Posterior cingulate gyrus (tissue), 11 donors: ENCODE data around the gene LRP3.

Experiments used
- DNase-seq, 10 donors: peaks; one replicate each; pipeline versions ENCODE4 v3.0.0 to v3.0.0-alpha.2; 2020 to 2021; ENCODE audit warnings: mixed read lengths in 3 of 10
- intact Hi-C: fragments of 100-400 bp; cut with DNase I; formaldehyde crosslinking; loops from one replicate; pipeline ENCODE4 v1.15.1; 2023

Gene LRP3

GRCh38 chr19:33248104-33248503, 54.0 kb downstream of the LRP3 start:
- intact Hi-C loops = no loop called here
- peak in 3 of 10 donors; percentile 16 to 73 (median 40) for DNase-seq

- intact Hi-C loops = no loop called here
- DNase-seq = peak in 3 of 10 donors; percentile 4 to 74 (median 54)
Observed at GRCh38 chr19:33248553-33248953, 54.4 kb downstream of the LRP3 start.

DNA sequence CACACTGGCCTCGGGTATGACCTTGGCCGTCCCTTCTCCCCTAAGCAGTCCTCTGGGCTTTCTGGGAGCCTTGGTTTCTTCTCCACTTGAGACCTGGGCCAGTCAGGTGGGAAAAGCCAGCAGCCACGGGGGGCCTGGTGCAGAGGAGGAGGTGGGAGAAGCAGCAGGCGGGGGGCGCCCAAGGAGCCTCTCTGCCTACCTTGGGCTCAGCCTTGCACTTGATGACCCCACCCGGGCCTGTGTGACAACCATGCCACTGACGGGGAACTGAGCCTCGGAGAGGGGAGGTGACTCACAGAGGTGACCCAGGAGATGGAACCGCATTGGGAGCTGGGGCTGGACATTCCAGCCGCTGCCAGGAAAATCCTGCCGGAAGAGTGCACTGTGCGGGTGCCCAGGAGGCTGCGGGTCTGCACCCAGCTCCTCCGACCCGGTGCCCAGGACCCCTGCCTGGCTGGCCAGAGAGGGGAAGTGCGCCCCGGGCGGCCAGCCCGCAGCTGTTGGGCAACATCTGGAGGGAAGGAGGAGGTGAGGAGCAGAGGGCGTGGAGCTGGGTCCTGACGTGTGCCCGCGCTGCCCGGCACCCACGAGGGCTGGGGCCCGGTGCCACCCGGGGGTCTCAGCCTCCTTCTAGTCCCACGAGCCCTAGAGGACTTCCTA, 55.0 kb downstream of the LRP3 start:
- intact Hi-C loops = no loop called here
- DNase-seq = peak in 3 of 10 donors; percentile 23 to 62 (median 62)

GRCh38 chr19:33249740-33250366, 55.7 kb downstream of the LRP3 start:
- no peak for DNase-seq
- intact Hi-C loops = no loop called here

DNA sequence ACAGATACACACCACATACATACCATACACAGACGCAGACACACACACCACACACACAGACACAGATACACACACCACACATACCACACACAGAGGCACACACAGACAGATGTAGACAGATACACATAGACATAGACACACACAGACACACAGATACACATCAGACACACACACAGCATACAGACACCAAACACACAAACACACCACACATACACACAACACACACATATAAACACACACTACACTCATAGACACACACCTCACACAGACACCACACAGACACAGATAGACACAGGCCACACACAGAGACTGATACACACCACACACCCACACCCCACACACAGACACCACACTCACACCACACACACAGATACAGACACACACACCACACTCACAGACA, 56.4 kb downstream of the LRP3 start:
- peak in 2 of 10 donors; percentile 2 to 9 for DNase-seq
- intact Hi-C loops = no loop called here

GRCh38 chr19:33251076-33251475, 56.9 kb downstream of the LRP3 start:
- intact Hi-C loops = no loop called here
- peak in 4 of 10 donors; percentile 10 to 69 (median 38) for DNase-seq

- DNase-seq = peak in 4 of 10 donors; percentile 5 to 59 (median 42)
- intact Hi-C loops = no loop called here
Observed at GRCh38 chr19:33251526-33252090, 57.5 kb downstream of the LRP3 start.

GRCh38 chr19:33252418-33252962, 58.4 kb downstream of the LRP3 start:
- peak in 3 of 10 donors; percentile 11 to 31 (median 15) for DNase-seq
- intact Hi-C loops = no loop called here

GRCh38 chr19:33252971-33253370, 58.8 kb downstream of the LRP3 start:
- peak in 4 of 10 donors; percentile 20 to 62 (median 40) for DNase-seq
- intact Hi-C loops = no loop called here

- intact Hi-C loops = no loop called here
Observed at GRCh38 chr19:33254245-33254824, 60.2 kb downstream of the LRP3 start.

DNA sequence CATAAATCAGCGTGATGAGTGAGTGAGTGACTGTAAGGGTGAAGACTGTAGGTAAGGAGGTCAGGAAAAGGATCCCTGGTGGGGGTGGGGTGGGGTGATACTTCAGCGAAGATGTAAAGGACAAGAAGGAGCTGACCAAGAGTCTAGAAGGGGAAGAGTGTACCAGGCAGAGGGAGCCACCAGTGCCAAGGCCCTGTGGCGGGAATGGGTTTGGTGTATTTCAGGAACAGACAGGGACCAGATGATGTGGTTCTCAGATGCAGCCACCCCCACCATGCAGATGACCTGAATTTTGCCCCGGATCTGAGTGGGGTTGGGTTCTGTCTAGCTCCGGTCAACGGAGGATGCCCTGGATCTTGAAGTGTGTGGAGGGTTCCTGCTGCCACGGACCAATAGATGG, 61.7 kb downstream of the LRP3 start:
- intact Hi-C loops = no loop called here

More at GRCh38 chr19:33254245-33254824, 60.2 kb downstream of the LRP3 start:
- DNase-seq = no peak

DNA sequence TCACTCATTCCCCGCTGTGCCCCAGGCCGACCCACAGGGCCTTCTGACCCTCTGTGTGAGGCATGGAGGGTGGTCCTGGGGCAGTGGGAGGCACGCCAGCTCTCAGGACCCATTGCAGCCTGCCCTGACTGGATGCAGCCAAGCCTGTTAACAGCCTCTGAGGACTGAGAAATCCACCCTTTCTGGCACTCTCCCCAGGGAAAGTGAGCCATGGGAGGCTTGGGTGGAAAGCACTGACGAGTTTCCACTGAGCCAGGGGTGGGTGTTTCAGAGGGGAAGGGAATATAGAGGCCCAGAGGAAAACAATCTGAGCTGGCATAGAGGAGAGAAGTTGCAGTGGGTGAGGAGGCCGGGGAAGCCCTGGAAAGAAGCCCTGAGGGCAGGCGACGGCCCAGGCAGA, 62.1 kb downstream of the LRP3 start:
- intact Hi-C loops = no loop called here
- no peak for DNase-seq

More for the DNA sequence above, 61.7 kb downstream of the LRP3 start:
- DNase-seq = no peak

- intact Hi-C loops = no loop called here
- DNase-seq = no peak
Observed at GRCh38 chr19:33257828-33258227, 63.7 kb downstream of the LRP3 start.
